HL-60/S4 (cell line): Measurements from ENCODE around the gene HSFY1.
"Not testable (repeated sequence)": the region's sequence is repeated elsewhere in the genome, so short reads cannot be mapped to it uniquely, and the experiment has no call there.

Experiments
- in situ Hi-C: fragments of 300-500 bp; cut with MboI; formaldehyde crosslinking; loops from 2 replicates; pipeline ENCODE4 v1.14.3; 2022; ENCODE audit warnings: low sequenced_read_pairs

Gene HSFY1, protein sequence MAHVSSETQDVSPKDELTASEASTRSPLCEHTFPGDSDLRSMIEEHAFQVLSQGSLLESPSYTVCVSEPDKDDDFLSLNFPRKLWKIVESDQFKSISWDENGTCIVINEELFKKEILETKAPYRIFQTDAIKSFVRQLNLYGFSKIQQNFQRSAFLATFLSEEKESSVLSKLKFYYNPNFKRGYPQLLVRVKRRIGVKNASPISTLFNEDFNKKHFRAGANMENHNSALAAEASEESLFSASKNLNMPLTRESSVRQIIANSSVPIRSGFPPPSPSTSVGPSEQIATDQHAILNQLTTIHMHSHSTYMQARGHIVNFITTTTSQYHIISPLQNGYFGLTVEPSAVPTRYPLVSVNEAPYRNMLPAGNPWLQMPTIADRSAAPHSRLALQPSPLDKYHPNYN

DNA sequence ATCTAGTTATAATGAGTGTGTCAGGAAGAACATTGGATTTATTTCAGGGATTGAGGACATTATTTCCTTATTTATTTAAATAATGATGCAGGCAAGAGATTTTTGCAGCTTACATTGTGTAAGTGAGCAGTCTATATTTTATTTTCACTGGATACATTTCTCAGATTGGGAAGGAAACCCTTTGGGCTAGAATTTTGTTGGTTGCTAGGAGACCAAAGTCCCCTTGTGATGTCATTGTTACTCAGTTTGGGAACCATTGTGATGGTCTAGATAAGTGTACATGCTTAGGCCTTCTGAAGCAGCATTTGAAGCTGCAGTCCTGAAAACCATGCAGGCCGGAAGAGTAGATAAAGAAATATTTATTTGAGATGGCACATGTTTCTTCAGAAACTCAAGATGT lies at the start of gene HSFY1:
Gene HSFY1 (plus strand): TSS at position 301 of the 400 bp plus-strand sequence. CDS start 68 bp downstream, at position 369.
- in situ Hi-C loops = not testable (repeated sequence)

DNA sequence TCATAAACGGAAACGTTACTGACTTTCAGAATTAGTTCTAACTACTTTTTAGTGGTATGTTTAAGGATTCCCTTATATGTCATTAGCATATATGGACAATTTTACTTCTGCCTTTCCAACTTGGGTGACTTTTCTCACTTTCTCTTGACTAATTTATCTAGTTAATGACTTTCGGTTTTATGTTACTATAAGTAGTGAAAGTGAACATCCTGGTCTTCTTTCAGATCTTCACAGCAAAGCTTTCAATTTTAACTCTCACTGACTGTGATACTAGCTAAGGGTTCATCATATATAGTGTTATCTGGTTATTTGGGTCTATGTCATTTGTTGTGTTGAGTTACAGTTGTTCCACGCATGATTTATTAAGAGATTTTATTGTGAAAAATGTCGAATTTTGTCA lies 42.3 kb upstream of the HSFY1 start:
- in situ Hi-C loops = not testable (repeated sequence)

DNA sequence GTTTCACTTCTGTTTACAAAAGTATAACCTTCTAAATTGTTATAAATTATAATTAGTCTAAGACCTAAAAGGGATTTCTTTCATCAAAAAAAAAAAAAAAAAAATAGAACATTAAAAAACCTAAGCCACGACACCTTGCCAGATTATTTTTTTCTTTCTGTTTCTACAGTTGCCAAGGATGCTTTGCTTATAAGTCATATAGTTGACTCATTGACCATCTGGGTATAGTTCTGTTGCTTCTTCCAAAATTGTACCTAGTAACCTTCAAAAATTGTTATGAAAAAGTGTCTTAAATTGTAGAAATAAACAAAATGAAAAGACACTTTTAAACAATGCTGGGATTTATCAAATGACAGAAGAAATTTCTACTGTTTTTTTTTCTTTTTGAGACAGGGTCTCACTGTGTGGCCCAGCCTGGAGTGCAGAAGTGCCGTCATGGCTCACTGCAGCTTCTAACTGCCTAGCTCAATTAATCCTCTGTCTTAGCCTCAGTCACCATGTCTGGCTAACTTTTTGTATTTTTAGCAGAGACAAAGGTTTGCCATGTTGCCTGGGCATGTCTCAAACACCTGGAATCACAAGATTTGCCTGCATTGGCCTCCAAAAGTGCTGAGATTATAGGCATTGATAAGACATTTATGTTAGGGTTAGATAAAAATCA lies 15.4 kb upstream of the HSFY1 start:
- in situ Hi-C loops = not testable (repeated sequence)

DNA sequence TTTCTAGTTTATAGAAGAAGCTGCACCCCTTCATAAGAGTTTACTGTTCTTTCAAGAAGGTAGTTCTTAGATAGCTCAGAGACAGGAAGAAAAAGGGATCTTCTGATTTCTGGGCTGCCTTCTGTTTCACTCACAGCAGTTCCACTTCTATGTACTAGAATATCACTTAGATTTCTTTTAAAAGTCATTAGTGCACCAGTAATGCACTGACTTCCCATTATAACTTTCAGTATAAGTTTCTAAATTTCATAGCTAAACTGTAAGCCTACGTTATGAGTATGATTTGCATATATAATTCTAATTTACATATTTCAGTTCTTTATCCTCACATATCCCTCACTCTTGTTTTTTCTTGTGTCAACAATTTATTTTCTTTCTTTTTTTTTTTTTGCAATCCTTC lies 7.6 kb upstream of the HSFY1 start:
- in situ Hi-C loops = not testable (repeated sequence)

DNA sequence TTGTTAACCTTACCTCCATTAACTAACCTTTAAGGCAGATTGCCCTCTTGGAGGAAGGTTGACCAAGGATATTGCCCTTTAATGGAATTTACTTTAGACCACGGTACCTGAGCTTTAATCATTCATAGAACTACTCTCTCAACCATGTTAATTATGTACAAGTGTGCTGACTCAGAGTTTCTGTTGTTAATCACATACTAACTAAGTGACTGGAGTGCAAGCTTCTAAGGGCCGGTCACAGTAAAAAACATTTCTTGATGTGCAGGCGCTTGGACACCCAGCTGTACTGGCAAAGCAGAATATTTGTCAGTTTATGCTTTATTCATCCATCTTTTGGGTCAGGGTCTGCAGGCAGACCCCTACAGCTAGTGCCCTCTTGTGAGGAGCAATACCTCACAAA lies 6.6 kb downstream of the HSFY1 start:
- in situ Hi-C loops = not testable (repeated sequence)

DNA sequence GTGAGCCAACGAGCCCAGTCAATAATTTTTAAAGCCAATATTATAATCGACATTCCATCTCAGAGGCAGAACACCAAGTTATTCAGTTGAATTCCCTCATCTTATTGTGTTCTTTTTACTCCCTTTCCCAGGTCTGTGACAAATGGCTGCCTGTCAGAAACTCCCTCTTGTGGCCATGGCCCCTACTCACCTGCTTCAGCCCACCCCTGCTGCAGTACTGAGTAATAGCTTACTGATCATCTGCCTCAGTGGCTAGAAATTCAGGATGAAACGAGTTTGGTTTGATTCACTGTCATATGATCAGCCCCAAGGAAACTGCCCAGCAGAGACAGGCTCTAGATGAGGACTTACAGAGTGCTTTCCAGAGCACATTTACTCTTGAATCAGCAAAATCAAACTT lies 19.4 kb downstream of the HSFY1 start:
- in situ Hi-C loops = not testable (repeated sequence)
